WTC11 (cell line): ENCODE results near the gene TMEM145.
"Not testable (repeated sequence)": the region's sequence is repeated elsewhere in the genome, so short reads cannot be mapped to it uniquely, and the experiment has no call there.

Source experiments
- CTCF ChIP-seq: fragments of 200-600 bp; IDR thresholded peaks from 2 replicates; pipeline ENCODE4 v1.8.0; 2022; ENCODE audit warnings: antibody characterized with exemption
- E2F5 ChIP-seq: sonication (generic); formaldehyde crosslinking; IDR thresholded peaks from 2 replicates; pipeline ENCODE4 v1.8.1; 2022; ENCODE audit warnings: mild to moderate bottlenecking, moderate library complexity, missing genetic modification reagents
- FOXJ3 ChIP-seq: sonication (generic); formaldehyde crosslinking; IDR thresholded peaks from 2 replicates; pipeline ENCODE4 v1.9.0; 2021; ENCODE audit warnings: missing genetic modification reagents, mild to moderate bottlenecking, borderline replicate concordance
- GTF2I ChIP-seq: fragments of 250-450 bp; sonication (Bioruptor Pico); conservative IDR thresholded peaks from 2 replicates; pipeline ENCODE4 v1.4.0; 2021; ENCODE audit warnings: mild to moderate bottlenecking
- NR2C2 ChIP-seq: sonication (generic); formaldehyde crosslinking; IDR thresholded peaks from 2 replicates; pipeline ENCODE4 v1.8.0; 2022; ENCODE audit warnings: mild to moderate bottlenecking, missing genetic modification reagents
- SP1 ChIP-seq: sonication (generic); formaldehyde crosslinking; conservative IDR thresholded peaks from 2 replicates; pipeline ENCODE4 v1.8.1; 2022; ENCODE audit warnings: missing genetic modification reagents
- TP53 ChIP-seq: sonication (generic); formaldehyde crosslinking; IDR thresholded peaks from 2 replicates; pipeline ENCODE4 v1.8.1; 2023; ENCODE audit warnings: mild to moderate bottlenecking, missing genetic modification reagents
- USF1 ChIP-seq: sonication (generic); formaldehyde crosslinking; IDR thresholded peaks from 2 replicates; pipeline ENCODE4 v1.8.0; 2022; ENCODE audit warnings: mild to moderate bottlenecking, missing genetic modification reagents
- ZNF138 ChIP-seq: sonication (generic); formaldehyde crosslinking; conservative IDR thresholded peaks from 2 replicates; pipeline ENCODE4 v1.8.1; 2022; ENCODE audit warnings: mild to moderate bottlenecking, moderate library complexity, missing genetic modification reagents
- ZNF232 ChIP-seq: sonication (generic); formaldehyde crosslinking; IDR thresholded peaks from 2 replicates; pipeline ENCODE4 v1.8.0; 2022; ENCODE audit warnings: mild to moderate bottlenecking, missing genetic modification reagents
- ZNF281 ChIP-seq: sonication (generic); formaldehyde crosslinking; IDR thresholded peaks from 2 replicates; pipeline ENCODE4 v1.8.0; 2023; ENCODE audit warnings: mild to moderate bottlenecking, missing genetic modification reagents

GRCh38 chr19:42331333-42331732 is 18.2 kb downstream of the TMEM145 start:
- not testable (repeated sequence) for TF ChIP-seq GTF2I (CRISPR knock-in tag); CTCF; ZNF281 (CRISPR knock-in tag); USF1 (CRISPR knock-in tag); FOXJ3 (CRISPR knock-in tag); ZNF138; ZNF232 (CRISPR knock-in tag); E2F5 (CRISPR knock-in tag); TP53 (CRISPR knock-in tag); NR2C2 (CRISPR knock-in tag); SP1 (CRISPR knock-in tag)
